22Rv1 (cell line): Measurements from ENCODE around the gene CASKIN2.

Source experiments
- H3K27ac ChIP-seq: fragments of 450-650 bp; 2 replicates; pipeline ENCODE4 v1.5.1; 2017
- CTCF ChIP-seq: fragments of 450-650 bp; IDR thresholded peaks from 2 replicates; pipeline ENCODE4 v1.5.1; 2017; ENCODE audit warnings: mild to moderate bottlenecking
- ZFX ChIP-seq: fragments of 450-650 bp; IDR thresholded peaks from 2 replicates; pipeline ENCODE4 v1.6.1; 2017; ENCODE audit warnings: antibody characterized with exemption, borderline replicate concordance

Gene CASKIN2

GRCh38 chr17:75512926-75513640 lies 2.3 kb downstream of the CASKIN2 start:
- TF ChIP-seq CTCF, result no peak
- TF ChIP-seq ZFX, result no peak
- peak overlapping the region; percentile 89; the same call in 1 of the 2 replicates for H3K27ac ChIP-seq

GRCh38 chr17:75511610-75512575 lies 3.4 kb downstream of the CASKIN2 start:
- TF ChIP-seq CTCF (no peak), ZFX (no peak)
- peak overlapping the region; percentile 34; the same call in 1 of the 2 replicates for H3K27ac ChIP-seq

- TF ChIP-seq CTCF (no peak), ZFX (no peak)
- no peak overlapping the region; the same call in 1 of the 2 replicates for H3K27ac ChIP-seq
Observed at GRCh38 chr17:75511270-75511609, 4.1 kb downstream of the CASKIN2 start.

- no peak overlapping the region for H3K27ac ChIP-seq
- TF ChIP-seq CTCF, result no peak
- TF ChIP-seq ZFX, result no peak
Observed at GRCh38 chr17:75509528-75510258, 5.6 kb downstream of the CASKIN2 start.

- H3K27ac ChIP-seq, result no peak overlapping the region
- no peak for TF ChIP-seq ZFX
- TF ChIP-seq CTCF, result no peak
Observed at GRCh38 chr17:75508931-75509361, 6.4 kb downstream of the CASKIN2 start.

- H3K27ac ChIP-seq, result no peak overlapping the region
- TF ChIP-seq ZFX (no peak), CTCF (no peak)
Observed at GRCh38 chr17:75507733-75508719, 7.3 kb downstream of the CASKIN2 start.
